GM18873 (cell line): ENCODE measurements around the gene ZNF821.
"Not testable (repeated sequence)": the region's sequence is repeated elsewhere in the genome, so short reads cannot be mapped to it uniquely, and the experiment has no call there.

Experiments
- ATAC-seq: cut with Tn5 transposase; IDR thresholded peaks from one replicate; pipeline ENCODE4 v1.9.1; 2021; ENCODE audit warnings: mild to moderate bottlenecking, moderate library complexity, moderate number of reproducible peaks; ENCODE audit not compliant: unreplicated experiment, low FRiP score

The ZNF821 gene

GRCh38 chr16:71865173-71865863, 18.7 kb downstream of the ZNF821 start:
- no peak for ATAC-seq

GRCh38 chr16:71863995-71864394, 20.0 kb downstream of the ZNF821 start:
- no peak for ATAC-seq

GRCh38 chr16:71859762-71860521, 24.0 kb downstream of the ZNF821 start:
- ATAC-seq, result no peak

- ATAC-seq, result no peak
Measured at GRCh38 chr16:71855937-71856662, 27.9 kb downstream of the ZNF821 start.

GRCh38 chr16:71854369-71854948, 29.5 kb downstream of the ZNF821 start:
- no peak for ATAC-seq

- no peak for ATAC-seq
Measured at GRCh38 chr16:71853413-71853812, 30.6 kb downstream of the ZNF821 start.

GRCh38 chr16:71852561-71852960, 31.4 kb downstream of the ZNF821 start:
- no peak for ATAC-seq

GRCh38 chr16:71852158-71852557, 31.8 kb downstream of the ZNF821 start:
- ATAC-seq, result no peak

GRCh38 chr16:71851746-71852145, 32.2 kb downstream of the ZNF821 start:
- ATAC-seq, result no peak

GRCh38 chr16:71848622-71849021, 35.4 kb downstream of the ZNF821 start:
- no peak for ATAC-seq

- no peak for ATAC-seq
Measured at GRCh38 chr16:71847096-71847495, 36.9 kb downstream of the ZNF821 start.

GRCh38 chr16:71846431-71846830, 37.6 kb downstream of the ZNF821 start:
- ATAC-seq, result no peak

- peak; percentile 66 for ATAC-seq
Measured at GRCh38 chr16:71845639-71846430, 38.1 kb downstream of the ZNF821 start, which contains the start of gene ATXN1L. Gene ATXN1L, plus strand, starts transcription at chr16:71845976. Its CDS starts 3,765 bp downstream, at chr16:71849741.

- ATAC-seq, result no peak
Measured at GRCh38 chr16:71843572-71843971, 40.4 kb downstream of the ZNF821 start.

GRCh38 chr16:71840052-71840451, 43.9 kb downstream of the ZNF821 start:
- ATAC-seq, result no peak

GRCh38 chr16:71837150-71837549, 46.8 kb downstream of the ZNF821 start:
- ATAC-seq, result no peak

GRCh38 chr16:71834291-71834690, 49.7 kb downstream of the ZNF821 start:
- no peak for ATAC-seq

GRCh38 chr16:71832112-71832511, 51.9 kb downstream of the ZNF821 start:
- ATAC-seq, result not testable (repeated sequence)

GRCh38 chr16:71831698-71832097, 52.3 kb downstream of the ZNF821 start:
- ATAC-seq, result not testable (repeated sequence)

- ATAC-seq, result no peak
Measured at GRCh38 chr16:71830359-71830758, 53.6 kb downstream of the ZNF821 start.
